Measurements from ENCODE around the gene GRK3. TPM values are rescaled to one million over a fixed set of nuclear protein-coding genes. Genes with fewer than 3 reads are reported as not detected.

Gene GRK3
- total RNA-seq, 1 experiment from 2014 or later = 0.37 TPM

GRCh38 chr22:25654676-25655075 is 90.2 kb downstream of the GRK3 start:
- Histone ChIP-seq H3K27me3 (ENCODE audit: insufficient read depth, low read depth) (no peaks in the 10 kb centered on the region), H3K4me1 (replicated peaks; ENCODE audit: insufficient read depth) (no peaks in the 10 kb centered on the region), H3K79me2 (ENCODE audit: low read depth) (no peaks in the 10 kb centered on the region), H3K36me3 (ENCODE audit: low read depth) (no peaks in the 10 kb centered on the region), H4K20me1 (ENCODE audit: insufficient read depth) (no peaks in the 10 kb centered on the region), H3K4me3 (no peak overlapping the region), H3K9me2 (ENCODE audit: insufficient read depth) (no peaks in the 10 kb centered on the region), H3F3A (ENCODE audit: insufficient read depth, low read depth) (no peaks in the 10 kb centered on the region), H3K27ac (no peak overlapping the region), H3K4me2 (no peak overlapping the region), H3K9me3 (ENCODE audit: insufficient read depth, low read depth) (no peaks in the 10 kb centered on the region), H2AFZ (no peak overlapping the region)
- ChIA-PET POLR2A (ENCODE audit: unreplicated experiment) (no interaction called here), CTCF (no interaction called here)
- no peak for TF ChIP-seq CTCF (conservative IDR thresholded peaks at IDR 0.05)
- no TSS peak for BruUV-seq (replicated peaks)
- intact Hi-C loops (cut with micrococcal nuclease; ENCODE audit: unreplicated experiment) = no loop called here
- no peak for DNase-seq

- POLR2A ChIA-PET (ENCODE audit: unreplicated experiment) = no interaction called here
- Histone ChIP-seq H3K4me1 (replicated peaks; ENCODE audit: insufficient read depth) (no peaks in the 10 kb centered on the region), H3K79me2 (ENCODE audit: low read depth) (no peaks in the 10 kb centered on the region), H3K4me3 (no peak overlapping the region), H3K9me2 (ENCODE audit: insufficient read depth) (no peaks in the 10 kb centered on the region), H3K36me3 (ENCODE audit: low read depth) (no peaks in the 10 kb centered on the region), H2AFZ (no peak overlapping the region), H3K4me2 (no peak overlapping the region), H3K27ac (no peak overlapping the region), H3F3A (ENCODE audit: insufficient read depth, low read depth) (no peaks in the 10 kb centered on the region), H4K20me1 (ENCODE audit: insufficient read depth) (no peaks in the 10 kb centered on the region), H3K9me3 (ENCODE audit: insufficient read depth, low read depth) (no peaks in the 10 kb centered on the region), H3K27me3 (ENCODE audit: insufficient read depth, low read depth) (no peaks in the 10 kb centered on the region)
- no peak for TF ChIP-seq EZH2 (IDR thresholded peaks at IDR 0.05; ENCODE audit: low read depth)
- no peak for TF ChIP-seq CTCF (conservative IDR thresholded peaks at IDR 0.05)
- DNase-seq = no peak
- BruUV-seq (replicated peaks) = no TSS peak
- CTCF ChIA-PET = no interaction called here
- intact Hi-C loops (cut with micrococcal nuclease; ENCODE audit: unreplicated experiment) = no loop called here
Observed at GRCh38 chr22:25655371-25655935, 91.0 kb downstream of the GRK3 start.

GRCh38 chr22:25656724-25657123 is 92.2 kb downstream of the GRK3 start:
- ChIA-PET POLR2A (ENCODE audit: unreplicated experiment) (no interaction called here), CTCF (no interaction called here)
- DNase-seq = no peak
- H3K4me1 ChIP-seq (replicated peaks; ENCODE audit: insufficient read depth) = no peaks in the 10 kb centered on the region
- no peaks in the 10 kb centered on the region for H3K9me3 ChIP-seq (ENCODE audit: insufficient read depth, low read depth)
- H2AFZ ChIP-seq = no peak overlapping the region
- H4K20me1 ChIP-seq (ENCODE audit: insufficient read depth) = no peaks in the 10 kb centered on the region
- no peak overlapping the region for H3K4me2 ChIP-seq
- H3K27ac ChIP-seq = no peak overlapping the region
- no peaks in the 10 kb centered on the region for H3F3A ChIP-seq (ENCODE audit: insufficient read depth, low read depth)
- H3K9me2 ChIP-seq (ENCODE audit: insufficient read depth) = no peaks in the 10 kb centered on the region
- H3K36me3 ChIP-seq (ENCODE audit: low read depth) = no peaks in the 10 kb centered on the region
- no peaks in the 10 kb centered on the region for H3K79me2 ChIP-seq (ENCODE audit: low read depth)
- no TSS peak for BruUV-seq (replicated peaks)
- H3K27me3 ChIP-seq (ENCODE audit: insufficient read depth, low read depth) = no peaks in the 10 kb centered on the region
- intact Hi-C loops (cut with micrococcal nuclease; ENCODE audit: unreplicated experiment) = no loop called here
- no peak overlapping the region for H3K4me3 ChIP-seq
- TF ChIP-seq CTCF (conservative IDR thresholded peaks at IDR 0.05) (no peak), EZH2 (IDR thresholded peaks at IDR 0.05; ENCODE audit: low read depth) (no peak)
